Muscle layer of colon (tissue), 2 donors: ENCODE results near the gene CFAP97.

Source experiments
- H3K27ac ChIP-seq: one replicate; pipeline ENCODE4 v1.7.0; 2013; ENCODE audit warnings: low read depth, mild to moderate bottlenecking, low read length, moderate library complexity
- H3K27me3 ChIP-seq, 2 donors: one replicate each; pipeline ENCODE4 v1.7.0; 2013; ENCODE audit warnings: low read length in 2 of 2, mild to moderate bottlenecking in 2 of 2; ENCODE audit not compliant: insufficient read depth in 2 of 2, control insufficient read depth in 1 of 2
- H3K36me3 ChIP-seq: one replicate; pipeline ENCODE4 v1.7.0; 2013; ENCODE audit warnings: mild to moderate bottlenecking, low read length; ENCODE audit not compliant: insufficient read depth
- H3K4me1 ChIP-seq: one replicate; pipeline ENCODE4 v1.7.0; 2013; ENCODE audit warnings: mild to moderate bottlenecking, low read length; ENCODE audit not compliant: insufficient read depth
- H3K4me3 ChIP-seq, 2 donors: one replicate each; pipeline ENCODE4 v1.7.0; 2013; ENCODE audit warnings: low read length in 2 of 2, low read depth in 1 of 2, mild to moderate bottlenecking in 1 of 2, moderate library complexity in 1 of 2
- H3K9ac ChIP-seq: one replicate; pipeline ENCODE4 v1.7.0; 2013; ENCODE audit warnings: low read length
- H3K9me3 ChIP-seq: one replicate; pipeline ENCODE4 v1.7.0; 2013; ENCODE audit warnings: mild to moderate bottlenecking, low read length
- donor health status: abdominal sarcoma.
- donor health status: Adenocarcinoma of cecum.

CFAP97 gene

DNA sequence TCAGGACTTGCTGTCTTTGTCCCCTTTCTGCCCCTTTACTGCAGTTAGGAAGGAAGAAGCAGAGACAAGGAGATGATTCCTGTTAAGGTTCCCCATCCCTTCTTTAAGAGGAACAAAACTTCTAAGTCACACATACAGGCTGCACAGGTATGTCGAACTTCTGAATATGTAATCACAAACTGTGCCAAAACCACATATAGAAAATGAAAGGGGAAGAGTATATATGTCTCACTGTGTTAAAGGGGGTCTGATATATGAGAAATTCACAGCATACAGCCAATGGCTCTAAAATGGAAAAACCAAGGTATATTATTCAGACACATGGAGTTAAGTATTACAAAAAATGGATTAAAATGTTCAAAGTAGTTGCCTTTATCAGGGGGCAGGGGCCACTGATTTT lies 11.7 kb downstream of the CFAP97 start:
- peaks cover 6% of the 10 kb centered on the region for H3K36me3 ChIP-seq
- H3K27me3 ChIP-seq = no peaks in the 10 kb centered on the region
- no peak overlapping the region for H3K9ac ChIP-seq
- H3K27ac ChIP-seq = no peak overlapping the region
- no peaks in the 10 kb centered on the region for H3K9me3 ChIP-seq
- peaks cover 5% of the 10 kb centered on the region for H3K4me1 ChIP-seq
- H3K4me3 ChIP-seq = no peak overlapping the region

- no peak overlapping the region for H3K9ac ChIP-seq
- H3K9me3 ChIP-seq = no peaks in the 10 kb centered on the region
- H3K27ac ChIP-seq = no peak overlapping the region
- no peaks in the 10 kb centered on the region for H3K27me3 ChIP-seq
- no peak overlapping the region for H3K4me3 ChIP-seq
- peaks cover 8% of the 10 kb centered on the region for H3K4me1 ChIP-seq
- H3K36me3 ChIP-seq = peaks cover 6% of the 10 kb centered on the region
These were observed 13.4 kb downstream of the CFAP97 start for GRCh38 chr4:185190306-185190856.

GRCh38 chr4:185189606-185190305 lies 14.0 kb downstream of the CFAP97 start:
- Histone ChIP-seq H3K4me1 (peaks cover 8% of the 10 kb centered on the region), H3K36me3 (peaks cover 6% of the 10 kb centered on the region)

GRCh38 chr4:185186769-185187168 lies 17.0 kb downstream of the CFAP97 start:
- Histone ChIP-seq H3K36me3 (peaks cover 6% of the 10 kb centered on the region), H3K4me1 (peaks cover 11% of the 10 kb centered on the region), H3K27me3 (no peaks in the 10 kb centered on the region), H3K9me3 (no peaks in the 10 kb centered on the region), H3K4me3 (no peak overlapping the region), H3K27ac (no peak overlapping the region), H3K9ac (no peak overlapping the region)

More at GRCh38 chr4:185189606-185190305, 14.0 kb downstream of the CFAP97 start:
- Histone ChIP-seq H3K27me3 (no peaks in the 10 kb centered on the region), H3K27ac (no peak overlapping the region), H3K9ac (no peak overlapping the region), H3K4me3 (no peak overlapping the region), H3K9me3 (no peaks in the 10 kb centered on the region)

DNA sequence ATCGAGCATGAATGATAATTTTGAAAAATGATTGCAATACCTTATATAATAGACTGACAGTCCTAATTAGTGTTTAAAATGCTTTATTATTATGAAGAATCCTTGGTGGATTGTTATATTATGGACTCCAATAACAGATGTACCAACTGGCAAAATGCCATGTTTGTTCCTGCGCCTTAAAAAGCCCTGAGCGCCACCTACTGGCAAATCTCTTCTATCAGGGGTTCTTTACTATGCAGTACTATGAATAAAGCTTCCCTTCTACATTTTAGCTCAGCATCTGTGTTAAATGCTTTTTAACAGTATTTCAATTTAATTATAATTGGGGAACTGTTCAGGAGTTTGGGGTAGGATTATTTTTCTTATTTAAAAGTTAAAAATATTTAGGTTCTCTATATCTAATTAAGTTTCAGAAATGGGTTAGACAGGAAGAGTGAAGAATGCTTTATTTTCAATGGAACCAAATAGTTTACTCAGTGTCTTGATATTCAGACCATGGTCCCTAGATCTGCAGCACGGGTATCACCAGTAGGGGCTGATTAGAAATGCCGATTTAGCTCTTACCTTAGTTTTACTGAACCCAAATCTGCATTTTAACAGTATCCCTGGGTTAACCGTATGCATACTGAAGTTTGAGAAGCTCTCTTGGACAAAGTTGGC lies 20.0 kb downstream of the CFAP97 start:
- H3K36me3 ChIP-seq = no peaks in the 10 kb centered on the region
- H3K4me3 ChIP-seq = no peak overlapping the region
- no peaks in the 10 kb centered on the region for H3K9me3 ChIP-seq
- no peaks in the 10 kb centered on the region for H3K27me3 ChIP-seq
- no peak overlapping the region for H3K27ac ChIP-seq
- peaks cover 11% of the 10 kb centered on the region for H3K4me1 ChIP-seq
- no peak overlapping the region for H3K9ac ChIP-seq

GRCh38 chr4:185182239-185182638 lies 21.6 kb downstream of the CFAP97 start:
- no peak overlapping the region for H3K4me3 ChIP-seq
- no peaks in the 10 kb centered on the region for H3K9me3 ChIP-seq
- peaks cover 8% of the 10 kb centered on the region for H3K4me1 ChIP-seq
- no peak overlapping the region for H3K27ac ChIP-seq
- no peak overlapping the region for H3K9ac ChIP-seq
- H3K36me3 ChIP-seq = no peaks in the 10 kb centered on the region
- no peaks in the 10 kb centered on the region for H3K27me3 ChIP-seq

- H3K27ac ChIP-seq = no peak overlapping the region
These were observed 24.3 kb downstream of the CFAP97 start for GRCh38 chr4:185179488-185179887.

DNA sequence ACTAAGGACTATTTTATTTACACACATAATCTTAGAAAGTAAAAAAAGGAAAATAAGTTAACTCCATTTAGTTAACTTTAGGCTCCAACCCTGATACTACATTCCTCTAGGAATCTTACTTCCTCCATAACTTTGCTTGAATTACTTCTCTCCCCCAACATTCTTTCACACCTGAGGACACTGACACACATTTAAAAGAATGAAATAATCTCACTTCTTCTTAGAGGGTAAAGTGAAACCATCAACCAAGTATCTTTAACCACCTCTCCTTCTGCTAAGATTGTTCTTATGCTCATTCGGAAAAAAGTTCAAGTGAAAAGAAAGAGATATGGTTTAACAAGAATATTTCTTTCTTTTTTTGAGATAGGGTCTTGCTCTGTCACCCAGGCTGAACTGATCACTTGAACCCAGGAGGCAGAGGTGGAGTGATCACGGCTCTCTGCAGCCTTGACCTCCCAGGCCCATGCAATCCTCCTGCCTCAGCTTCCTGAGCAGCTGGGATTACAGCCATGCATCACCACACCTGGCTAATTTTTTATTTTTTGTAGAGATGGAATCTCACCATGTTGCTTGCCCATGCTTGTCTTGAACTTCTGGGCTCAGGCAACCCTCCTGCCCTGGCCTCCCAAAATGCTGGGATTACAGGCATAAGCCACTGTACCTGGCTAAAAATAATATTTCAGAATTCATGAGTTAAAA lies 32.3 kb downstream of the CFAP97 start:
- peaks cover 6% of the 10 kb centered on the region for H3K4me1 ChIP-seq
- no peak overlapping the region for H3K27ac ChIP-seq
- H3K9me3 ChIP-seq = no peaks in the 10 kb centered on the region
- peaks cover 18% of the 10 kb centered on the region for H3K36me3 ChIP-seq
- H3K9ac ChIP-seq = no peak overlapping the region
- no peaks in the 10 kb centered on the region for H3K27me3 ChIP-seq
- H3K4me3 ChIP-seq = no peak overlapping the region

More at GRCh38 chr4:185179488-185179887, 24.3 kb downstream of the CFAP97 start:
- peaks cover 3% of the 10 kb centered on the region for H3K4me1 ChIP-seq
- H3K36me3 ChIP-seq = peaks cover 9% of the 10 kb centered on the region
- H3K27me3 ChIP-seq = no peaks in the 10 kb centered on the region
- H3K9me3 ChIP-seq = no peaks in the 10 kb centered on the region
- no peak overlapping the region for H3K9ac ChIP-seq
- H3K4me3 ChIP-seq = no peak overlapping the region

GRCh38 chr4:185167234-185167633 lies 36.6 kb downstream of the CFAP97 start:
- H3K4me1 ChIP-seq = peaks cover 2% of the 10 kb centered on the region
- no peaks in the 10 kb centered on the region for H3K27me3 ChIP-seq
- no peaks in the 10 kb centered on the region for H3K9me3 ChIP-seq
- H3K9ac ChIP-seq = no peak overlapping the region
- H3K36me3 ChIP-seq = peaks cover 22% of the 10 kb centered on the region
- H3K4me3 ChIP-seq = no peak overlapping the region
- H3K27ac ChIP-seq = no peak overlapping the region

- Histone ChIP-seq H3K9me3 (no peaks in the 10 kb centered on the region), H3K9ac (no peak overlapping the region)
These were observed 38.2 kb downstream of the CFAP97 start for GRCh38 chr4:185165605-185166063.

DNA sequence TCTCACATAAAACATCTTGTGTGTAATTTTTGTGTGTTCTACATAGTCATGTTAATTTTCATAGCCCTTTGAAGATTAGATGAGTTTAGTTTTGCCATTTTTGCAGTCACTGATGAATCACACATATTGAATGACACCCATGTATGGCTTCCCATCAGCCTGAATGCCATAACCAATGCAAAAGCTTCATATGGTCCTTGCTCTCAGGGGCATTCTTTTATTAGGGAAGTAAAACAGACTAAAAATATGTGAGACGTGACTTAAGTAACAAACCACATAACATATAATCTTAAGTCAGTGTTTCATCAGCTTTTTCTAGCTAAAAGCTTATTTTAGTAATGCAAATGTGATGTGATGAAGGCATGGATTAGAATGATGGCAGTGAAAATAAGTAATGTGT lies 52.5 kb downstream of the CFAP97 start:
- no peak overlapping the region for H3K27ac ChIP-seq
- H3K36me3 ChIP-seq = peaks cover 11% of the 10 kb centered on the region
- no peaks in the 10 kb centered on the region for H3K27me3 ChIP-seq
- H3K9me3 ChIP-seq = no peaks in the 10 kb centered on the region
- no peak overlapping the region for H3K4me3 ChIP-seq
- peaks cover 12% of the 10 kb centered on the region for H3K4me1 ChIP-seq
- H3K9ac ChIP-seq = no peak overlapping the region

More at GRCh38 chr4:185165605-185166063, 38.2 kb downstream of the CFAP97 start:
- Histone ChIP-seq H3K27ac (no peak overlapping the region), H3K4me3 (no peak overlapping the region), H3K36me3 (peaks cover 36% of the 10 kb centered on the region), H3K27me3 (no peaks in the 10 kb centered on the region), H3K4me1 (no peaks in the 10 kb centered on the region)
